ENCODE data around the gene PEX3. TPM values are rescaled to one million over a fixed set of nuclear protein-coding genes. Genes with fewer than 3 reads are reported as not detected.
A peak's percentile ranks its signal among the peaks of the same experiment; 100 is the strongest.

PEX3 gene
- total RNA-seq, 1 experiment from 2014 or later = 23.4 TPM

DNA sequence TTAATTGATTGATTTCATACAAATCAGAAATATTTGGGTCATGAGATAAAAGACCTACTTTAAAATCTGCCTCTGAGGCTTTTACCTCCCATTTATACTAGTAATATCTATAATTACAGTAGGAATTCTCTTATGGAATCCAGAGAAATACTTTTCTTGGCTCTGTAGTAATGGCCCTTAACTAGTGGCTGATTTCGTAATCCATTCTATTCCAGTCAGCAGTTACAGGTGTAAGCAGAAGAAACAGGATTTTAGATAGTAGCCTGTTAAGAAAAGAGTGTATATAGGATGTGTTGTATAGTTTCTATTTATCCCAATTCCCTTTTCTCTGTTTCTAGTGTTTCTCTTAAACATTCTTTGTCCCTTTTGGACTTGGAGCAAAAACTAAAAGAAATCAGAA lies 21.2 kb downstream of the PEX3 start:
- 0 out of 2 replicates have a peak, but pooled peaks cover 5% of the 10 kb centered on the region for H3K36me3 ChIP-seq
- H3K27ac ChIP-seq = no peak overlapping the region
- no peaks in the 10 kb centered on the region for H3K9me3 ChIP-seq (replicated peaks)
- H3K4me3 ChIP-seq = no peak overlapping the region
- no peak for DNase-seq
- no peaks in the 10 kb centered on the region for H3K4me1 ChIP-seq
- no peaks in the 10 kb centered on the region for H3K27me3 ChIP-seq

DNA sequence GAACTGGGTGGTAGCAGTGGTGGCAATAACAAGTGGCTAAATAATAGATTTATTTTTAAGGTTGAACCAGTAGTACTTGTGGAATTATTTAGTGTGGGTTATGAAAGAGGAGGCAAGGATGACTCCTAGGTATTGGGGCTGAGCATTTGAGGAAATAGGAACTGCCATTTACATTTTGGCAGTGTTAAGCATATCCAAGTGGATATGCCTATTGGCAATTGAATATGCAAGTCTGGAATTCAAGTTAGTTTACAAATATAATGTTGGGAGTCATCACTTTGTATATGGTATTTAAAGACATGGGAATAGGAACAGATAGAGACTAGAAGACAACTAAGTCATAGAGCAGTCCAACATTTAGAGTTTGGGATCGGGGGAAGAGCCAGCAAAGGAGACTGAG lies 25.9 kb downstream of the PEX3 start:
- Histone ChIP-seq H3K36me3 (peaks cover 7% of the 10 kb centered on the region; the same call in 1 of the 2 replicates), H3K27ac (no peak overlapping the region), H3K4me3 (no peak overlapping the region), H3K9me3 (replicated peaks) (no peaks in the 10 kb centered on the region), H3K4me1 (no peaks in the 10 kb centered on the region), H3K27me3 (no peaks in the 10 kb centered on the region)
- DNase-seq = no peak

DNA sequence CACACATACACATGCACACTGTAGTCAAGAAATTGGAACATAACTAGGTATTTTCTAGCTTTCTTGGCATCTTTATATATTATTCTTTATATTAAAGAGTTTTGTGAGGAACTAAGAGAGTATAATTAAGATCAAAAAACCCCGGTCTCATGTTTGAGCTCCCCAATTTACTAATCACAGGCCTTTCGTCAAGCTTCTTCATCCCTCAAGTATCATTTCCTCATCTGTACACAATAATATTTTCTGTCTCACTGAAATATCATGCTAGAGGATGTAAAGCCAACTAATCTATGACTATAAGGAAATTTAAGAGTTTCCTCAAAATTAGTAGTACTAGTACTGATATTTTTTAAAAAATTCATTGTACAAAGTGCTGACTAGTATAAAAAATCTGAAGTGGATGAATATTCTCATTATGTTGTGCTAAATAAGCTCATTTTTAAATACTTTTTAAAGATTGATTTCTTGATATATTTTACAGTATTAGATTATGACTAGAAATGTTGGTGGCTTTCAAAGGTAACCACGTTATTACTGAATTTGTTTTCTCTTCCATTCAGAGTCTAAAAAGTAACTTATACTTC lies 28.0 kb downstream of the PEX3 start:
- Histone ChIP-seq H3K4me1 (no peaks in the 10 kb centered on the region), H3K27ac (no peak overlapping the region)
- DNase-seq = no peak

DNA sequence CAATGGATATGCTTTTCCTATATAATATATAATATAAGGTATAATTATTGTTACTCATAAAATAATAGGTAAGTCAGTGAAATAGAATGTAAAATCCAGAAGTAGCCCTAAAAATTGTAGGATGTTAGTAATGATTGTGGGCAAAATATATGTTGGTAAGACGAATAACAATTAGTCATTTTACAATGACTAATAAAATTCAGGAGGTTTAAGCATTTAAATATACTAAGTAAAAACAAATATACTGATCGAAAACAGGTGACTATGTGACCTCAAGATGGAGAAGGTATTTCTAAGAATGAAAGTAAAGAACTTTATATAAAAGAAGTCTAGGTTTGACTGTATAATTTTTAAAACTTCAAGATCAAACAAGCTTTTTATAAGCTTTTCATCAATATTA lies 32.0 kb downstream of the PEX3 start:
- no peaks in the 10 kb centered on the region for H3K4me1 ChIP-seq
- H3K27ac ChIP-seq = no peak overlapping the region
- H3K9me3 ChIP-seq (replicated peaks) = no peaks in the 10 kb centered on the region
- H3K27me3 ChIP-seq = no peaks in the 10 kb centered on the region
- H3K4me3 ChIP-seq = no peak overlapping the region
- DNase-seq = no peak
- H3K36me3 ChIP-seq = peaks cover 2% of the 10 kb centered on the region; the same call in 1 of the 2 replicates

More for the DNA sequence above, 28.0 kb downstream of the PEX3 start:
- no peaks in the 10 kb centered on the region for H3K27me3 ChIP-seq
- no peak overlapping the region for H3K4me3 ChIP-seq
- no peaks in the 10 kb centered on the region for H3K9me3 ChIP-seq (replicated peaks)
- peaks cover 2% of the 10 kb centered on the region; the same call in 1 of the 2 replicates for H3K36me3 ChIP-seq

DNA sequence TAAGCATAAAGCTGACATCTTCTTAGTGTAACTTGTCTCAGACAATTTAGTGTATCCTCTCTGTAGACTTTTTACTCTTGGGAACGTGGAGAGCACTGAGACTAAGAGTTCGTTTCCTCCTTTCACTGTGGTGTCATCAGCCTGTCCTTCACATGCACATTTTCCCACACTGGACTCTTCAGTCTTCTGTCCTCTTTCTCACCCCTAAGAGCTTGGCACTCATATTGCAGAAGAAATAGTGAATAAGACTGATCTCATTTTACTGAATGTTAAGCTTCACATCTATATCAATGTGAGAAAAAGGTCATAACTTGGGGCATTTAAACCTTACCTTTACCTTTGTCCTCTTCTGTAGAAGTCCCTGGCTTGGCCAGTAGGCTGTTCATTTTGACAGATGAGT lies 35.4 kb downstream of the PEX3 start:
- H3K9me3 ChIP-seq (replicated peaks) = no peaks in the 10 kb centered on the region
- no peak overlapping the region for H3K4me3 ChIP-seq
- no peaks in the 10 kb centered on the region for H3K36me3 ChIP-seq
- no peaks in the 10 kb centered on the region for H3K27me3 ChIP-seq
- H3K4me1 ChIP-seq = no peaks in the 10 kb centered on the region
- no peak overlapping the region for H3K27ac ChIP-seq
- no peak for DNase-seq

DNA sequence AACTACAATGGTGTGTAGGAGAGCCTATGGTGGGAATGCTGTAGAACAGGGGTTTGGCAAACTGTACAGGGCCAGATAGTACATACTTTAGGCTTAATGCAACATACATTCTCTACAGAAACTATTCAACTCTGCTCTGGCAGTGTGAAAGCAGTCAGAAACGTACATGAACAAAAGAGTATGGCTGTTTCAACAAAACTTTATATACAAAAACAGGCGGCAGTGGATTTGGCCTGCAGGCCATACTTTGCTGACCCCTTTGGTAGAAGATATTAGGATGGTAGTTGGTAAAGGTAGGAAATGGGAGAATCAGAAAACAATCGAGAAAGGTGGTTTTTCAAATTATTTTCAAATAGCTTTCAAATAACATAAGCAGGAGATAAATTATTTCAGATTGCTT lies 36.1 kb downstream of the PEX3 start:
- H3K4me1 ChIP-seq = no peaks in the 10 kb centered on the region
- H3K4me3 ChIP-seq = no peak overlapping the region
- no peaks in the 10 kb centered on the region for H3K9me3 ChIP-seq (replicated peaks)
- no peak for DNase-seq
- H3K27ac ChIP-seq = no peak overlapping the region
- H3K27me3 ChIP-seq = no peaks in the 10 kb centered on the region
- no peaks in the 10 kb centered on the region for H3K36me3 ChIP-seq

DNA sequence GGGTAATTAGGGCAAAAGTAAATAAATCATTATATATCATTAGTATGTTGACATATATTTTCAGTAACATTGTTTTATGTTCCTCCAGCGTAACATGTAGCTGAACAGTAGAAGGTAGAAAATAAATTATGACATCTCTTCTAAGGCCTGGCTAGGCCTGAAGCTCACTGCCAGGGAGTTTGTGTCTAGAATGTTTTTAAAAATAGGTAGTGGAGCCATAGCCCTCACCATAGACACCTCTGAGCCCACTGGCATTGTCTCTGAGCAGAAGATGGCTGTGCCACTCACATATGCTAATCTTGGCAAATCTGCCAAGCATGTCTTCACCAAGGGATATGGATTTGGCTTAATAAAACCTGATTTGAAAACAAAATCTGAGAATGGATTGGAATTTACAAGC lies 39.6 kb downstream of the PEX3 start:
- H3K4me3 ChIP-seq = no peak overlapping the region
- no peaks in the 10 kb centered on the region for H3K27me3 ChIP-seq
- no peak for DNase-seq
- H3K27ac ChIP-seq = no peak overlapping the region
- H3K36me3 ChIP-seq = peaks cover 3% of the 10 kb centered on the region; the same call in 1 of the 2 replicates
- H3K9me3 ChIP-seq (replicated peaks) = no peaks in the 10 kb centered on the region
- H3K4me1 ChIP-seq = no peaks in the 10 kb centered on the region

DNA sequence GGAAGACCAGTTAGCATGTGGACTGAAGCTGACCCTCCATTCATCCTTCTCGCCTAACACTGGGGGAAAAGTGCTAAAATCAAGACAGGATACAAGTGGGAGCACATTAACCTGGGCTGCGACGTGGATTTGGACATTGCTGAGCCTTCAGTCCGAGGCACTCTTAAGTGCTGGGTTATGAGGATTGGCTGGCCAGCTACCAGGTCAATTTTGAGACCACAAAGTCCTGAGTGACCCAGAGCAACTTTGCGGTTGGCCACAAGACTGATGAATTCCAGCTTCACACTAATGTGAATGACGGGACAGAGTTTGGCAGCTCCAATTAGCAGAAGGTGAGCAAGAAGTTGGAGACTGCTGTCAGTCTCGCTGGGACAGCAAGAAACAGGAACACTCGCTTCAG lies 40.2 kb downstream of the PEX3 start:
- no peak for DNase-seq
- H3K27me3 ChIP-seq = no peaks in the 10 kb centered on the region
- H3K36me3 ChIP-seq = peaks cover 6% of the 10 kb centered on the region
- no peak overlapping the region for H3K4me3 ChIP-seq
- no peaks in the 10 kb centered on the region for H3K4me1 ChIP-seq
- no peaks in the 10 kb centered on the region for H3K9me3 ChIP-seq (replicated peaks)
- H3K27ac ChIP-seq = no peak overlapping the region

DNA sequence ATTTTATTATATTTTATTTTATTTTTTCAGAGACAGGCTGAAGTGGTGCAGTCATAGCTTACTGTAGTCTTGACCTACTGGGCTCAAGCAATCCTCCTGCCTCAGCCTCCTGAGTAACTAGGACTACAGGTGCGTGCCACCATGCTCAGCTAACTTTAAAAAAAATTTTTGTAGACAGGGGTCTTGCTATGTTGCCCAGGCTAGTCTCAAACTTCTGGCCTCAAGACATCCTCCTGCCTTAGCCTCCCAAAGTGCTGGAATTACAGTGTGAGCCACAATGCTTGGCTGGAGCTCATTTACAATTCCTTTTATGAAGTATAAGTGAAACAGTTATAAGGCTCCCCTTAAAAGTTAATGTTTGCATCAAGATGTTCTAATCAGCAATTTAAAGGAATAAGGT lies 46.4 kb downstream of the PEX3 start:
- Histone ChIP-seq H3K4me1 (no peaks in the 10 kb centered on the region), H3K4me3 (no peak overlapping the region), H3K9me3 (replicated peaks) (no peaks in the 10 kb centered on the region), H3K36me3 (peaks cover 31% of the 10 kb centered on the region), H3K27ac (no peak overlapping the region), H3K27me3 (no peaks in the 10 kb centered on the region)
- no peak for DNase-seq

DNA sequence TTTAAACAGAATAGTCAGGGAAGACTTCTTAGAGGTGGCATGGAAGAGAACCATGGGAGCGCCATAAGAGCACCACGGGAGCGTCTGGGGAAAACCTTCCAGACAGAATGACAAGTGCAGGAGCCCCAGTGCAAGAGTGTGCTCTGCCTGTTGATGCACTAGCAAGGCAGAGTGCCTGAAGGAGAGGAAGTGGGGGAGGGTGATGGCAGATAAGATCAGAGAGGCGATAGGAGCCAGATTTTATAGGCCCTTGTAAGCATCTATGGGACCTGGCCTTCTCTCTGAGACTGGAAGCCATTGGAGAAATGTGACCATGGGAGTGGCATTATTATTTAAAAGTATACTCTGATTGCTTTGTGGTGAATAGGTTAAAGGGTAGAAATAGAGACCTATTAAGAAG lies 47.8 kb downstream of the PEX3 start:
- Histone ChIP-seq H3K36me3 (peaks cover 31% of the 10 kb centered on the region), H3K27ac (no peak overlapping the region), H3K27me3 (no peaks in the 10 kb centered on the region), H3K4me1 (no peaks in the 10 kb centered on the region), H3K9me3 (replicated peaks) (no peaks in the 10 kb centered on the region), H3K4me3 (no peak overlapping the region)
- DNase-seq = no peak

DNA sequence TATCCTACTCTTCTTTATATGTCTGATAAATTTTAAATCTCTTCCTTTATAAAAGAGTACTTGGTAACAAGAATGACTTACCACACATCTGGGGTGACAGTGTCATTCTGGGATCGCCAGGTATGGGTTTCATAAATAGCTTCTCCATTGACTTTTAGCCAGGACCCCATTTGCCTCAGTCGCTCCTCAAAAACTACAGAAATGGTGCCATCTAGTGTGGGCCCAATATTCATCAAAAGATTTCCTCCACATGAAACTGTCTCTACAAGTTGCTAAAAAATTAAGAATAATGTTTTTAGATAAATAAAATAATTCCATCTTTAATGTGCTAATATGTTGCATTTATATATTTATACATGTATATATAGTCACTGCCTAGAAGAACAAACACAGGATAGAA lies 51.2 kb downstream of the PEX3 start:
- Histone ChIP-seq H3K4me1 (no peaks in the 10 kb centered on the region), H3K4me3 (no peak overlapping the region), H3K36me3 (peaks cover 30% of the 10 kb centered on the region), H3K9me3 (replicated peaks) (no peaks in the 10 kb centered on the region), H3K27ac (no peak overlapping the region), H3K27me3 (no peaks in the 10 kb centered on the region)
- DNase-seq = peak in 1 of 2 experiments; percentile 7

DNA sequence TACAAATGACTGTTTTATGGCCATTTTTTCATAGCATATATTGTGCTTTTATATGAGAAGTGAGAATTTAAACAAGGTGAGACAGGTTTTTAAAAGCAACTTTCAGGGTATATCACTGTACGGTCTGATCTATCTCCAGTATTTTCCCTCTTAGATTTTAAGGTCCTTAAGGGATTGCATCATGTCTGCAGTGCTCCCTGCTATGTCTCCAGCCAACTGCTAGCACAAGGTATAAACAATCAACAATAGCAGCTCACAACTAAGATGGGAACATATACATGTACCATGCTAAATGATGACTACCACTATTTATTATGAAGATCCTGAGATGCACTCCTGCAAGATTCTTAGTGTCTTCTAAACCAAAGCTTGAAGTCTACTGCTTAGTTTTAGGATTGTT lies 53.8 kb downstream of the PEX3 start:
- peaks cover 31% of the 10 kb centered on the region for H3K36me3 ChIP-seq
- no peak overlapping the region for H3K4me3 ChIP-seq
- no peaks in the 10 kb centered on the region for H3K27me3 ChIP-seq
- no peaks in the 10 kb centered on the region for H3K4me1 ChIP-seq
- H3K9me3 ChIP-seq (replicated peaks) = no peaks in the 10 kb centered on the region
- H3K27ac ChIP-seq = no peak overlapping the region
- DNase-seq = no peak

DNA sequence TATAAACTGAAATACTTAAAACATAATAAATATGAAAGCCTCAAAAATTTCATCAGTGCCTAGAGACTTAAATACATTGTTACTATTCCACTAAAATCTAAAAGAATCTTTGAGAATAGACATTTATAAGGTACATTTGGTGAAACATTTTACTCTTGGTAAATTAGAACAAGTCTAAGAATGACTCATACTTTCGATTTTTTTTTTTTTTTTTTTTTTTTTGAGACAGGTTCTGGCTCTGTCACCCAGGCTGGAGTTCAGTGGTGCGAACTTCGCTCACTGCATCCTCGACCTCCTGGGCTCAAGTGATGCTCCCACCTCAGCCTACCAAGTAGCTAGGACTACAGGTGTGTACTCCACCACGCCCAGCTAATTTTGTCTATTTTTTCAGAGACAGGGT lies 54.5 kb downstream of the PEX3 start:
- Histone ChIP-seq H3K4me1 (no peaks in the 10 kb centered on the region), H3K36me3 (peaks cover 31% of the 10 kb centered on the region), H3K9me3 (replicated peaks) (no peaks in the 10 kb centered on the region), H3K4me3 (no peak overlapping the region), H3K27me3 (no peaks in the 10 kb centered on the region), H3K27ac (no peak overlapping the region)
- DNase-seq = no peak

DNA sequence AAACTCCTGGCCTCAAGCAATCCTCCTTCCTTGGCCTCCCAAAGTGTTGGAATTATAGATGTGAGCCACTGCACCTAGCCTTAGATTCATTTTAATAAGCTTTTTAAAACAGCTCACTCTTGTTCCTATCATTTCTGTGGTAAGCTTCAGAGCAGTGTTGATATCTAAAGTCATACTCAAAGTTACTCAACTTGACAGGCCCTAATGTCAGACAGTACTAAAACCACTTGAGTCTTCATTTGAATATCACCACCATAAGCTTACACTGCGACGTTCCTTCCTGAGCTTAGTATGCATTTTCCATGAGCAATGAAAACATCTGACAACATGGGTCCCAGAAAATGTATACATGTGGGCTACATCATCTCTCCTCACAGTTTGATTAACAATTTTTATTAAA lies 54.9 kb downstream of the PEX3 start:
- Histone ChIP-seq H3K4me1 (no peaks in the 10 kb centered on the region), H3K9me3 (replicated peaks) (no peaks in the 10 kb centered on the region), H3K27me3 (no peaks in the 10 kb centered on the region), H3K36me3 (peaks cover 30% of the 10 kb centered on the region), H3K4me3 (no peak overlapping the region), H3K27ac (no peak overlapping the region)
- DNase-seq = no peak

DNA sequence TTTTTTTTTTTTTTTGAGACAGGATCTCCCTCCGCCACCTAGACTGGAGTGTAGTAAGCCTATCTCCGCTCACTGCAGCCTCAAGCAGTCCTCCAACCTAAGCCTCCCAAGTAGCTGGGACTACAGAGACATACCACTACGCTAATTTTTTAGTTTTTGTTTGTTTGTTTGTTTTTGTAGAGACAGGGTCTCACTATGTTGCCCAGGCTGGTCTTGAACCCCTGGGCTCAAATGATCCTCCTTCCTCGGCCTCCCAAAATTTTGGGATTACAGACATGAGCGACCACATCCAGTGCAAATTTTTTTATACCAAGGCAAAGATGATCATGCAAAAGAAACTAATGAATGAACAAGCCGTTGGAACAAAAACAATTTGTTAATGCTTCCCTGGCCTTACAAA lies 55.6 kb downstream of the PEX3 start:
- no peak overlapping the region for H3K27ac ChIP-seq
- no peak for DNase-seq
- H3K4me3 ChIP-seq = no peak overlapping the region
- no peaks in the 10 kb centered on the region for H3K9me3 ChIP-seq (replicated peaks)
- no peaks in the 10 kb centered on the region for H3K27me3 ChIP-seq
- no peaks in the 10 kb centered on the region for H3K4me1 ChIP-seq
- H3K36me3 ChIP-seq = peaks cover 24% of the 10 kb centered on the region

DNA sequence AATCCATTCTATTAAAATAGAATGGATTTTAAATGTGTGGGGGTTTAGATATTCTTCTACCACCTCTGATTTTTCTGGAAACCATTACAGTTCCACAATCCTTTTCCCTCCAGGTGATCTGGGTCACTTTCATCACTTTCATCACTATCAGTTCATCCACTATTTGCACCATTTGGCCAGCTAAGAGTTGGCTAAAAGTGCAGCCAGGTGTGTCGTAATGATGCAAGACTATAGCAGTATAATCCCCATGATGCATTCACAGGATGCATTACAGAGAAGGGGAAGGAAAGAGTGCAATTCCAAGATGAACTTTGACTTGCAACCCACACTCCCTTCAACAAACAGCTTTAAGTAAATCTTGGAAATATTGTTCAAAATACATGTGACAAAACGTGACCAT lies 56.0 kb downstream of the PEX3 start:
- H3K4me3 ChIP-seq = no peak overlapping the region
- DNase-seq = no peak
- peaks cover 19% of the 10 kb centered on the region for H3K36me3 ChIP-seq
- H3K4me1 ChIP-seq = no peaks in the 10 kb centered on the region
- no peak overlapping the region for H3K27ac ChIP-seq
- no peaks in the 10 kb centered on the region for H3K9me3 ChIP-seq (replicated peaks)
- H3K27me3 ChIP-seq = no peaks in the 10 kb centered on the region

All from SJCRH30 (cell line).